GM12878 (cell line): Measurements from ENCODE around the gene WDR43. TPM values are rescaled to one million over a fixed set of nuclear protein-coding genes. Genes with fewer than 3 reads are reported as not detected.

Source experiments
- ATAC-seq: fragments of 200-7000 bp; cut with Tn5 transposase; 3 replicates; pipeline ENCODE4 v1.9.1; 2020; ENCODE audit warnings: mild to moderate bottlenecking, moderate library complexity
- BruUV-seq: library from RNA; stranded (reverse); fragments of 400-500 nt; replicated peaks from 2 replicates; lab custom pipeline; 2021; lab: Mats Ljungman, UMichigan
- CTCF ChIA-PET: fragments of 300-600 bp; sonication (Branson Sonifier 250); formaldehyde crosslinking; extraction: SDS; loops from one replicate; lab custom pipeline; 2021; ENCODE audit warnings: inconsistent platforms; lab: Yijun Ruan, JAX
- POLR2A ChIA-PET: fragments of 350-600 bp; formaldehyde crosslinking; extraction: SDS; loops from one replicate; lab custom pipeline; 2021; ENCODE audit warnings: inconsistent platforms; lab: Charles Lee
- RAD21 ChIA-PET: fragments of 300-600 bp; sonication (Branson Sonifier 250); formaldehyde crosslinking; loops from one replicate; lab custom pipeline; 2023; ENCODE audit warnings: antibody characterized with exemption; ENCODE audit not compliant: unreplicated experiment; lab: Charles Lee
- SMC1A ChIA-PET: fragments of 300-600 bp; sonication (Branson Sonifier 250); formaldehyde crosslinking; loops from one replicate; lab custom pipeline; 2023; ENCODE audit not compliant: unreplicated experiment, uncharacterized antibody; lab: Charles Lee
- DNase-seq: peaks from one replicate; pipeline ENCODE4 v3.0.0-alpha.2; 2011; ENCODE audit warnings: low read depth, low spot score
- FAIRE-seq: peaks from 3 replicates; lab custom pipeline; 2011; peaks lifted over from hg19 to GRCh38; lab: Jason Lieb, UNC
- H2AFZ ChIP-seq: 2 replicates; pipeline ENCODE4 v1.6.0; 2011; ENCODE audit warnings: low read depth, low read length, control low read depth; ENCODE audit not compliant: control insufficient read depth
- H3K27ac ChIP-seq: 2 replicates; pipeline ENCODE4 v1.5.1; 2011; ENCODE audit warnings: control low read depth; ENCODE audit not compliant: control insufficient read depth, insufficient read depth
- H3K27me3 ChIP-seq, 2 experiments: replicated peaks in 1 of 2; 2 replicates each; pipeline versions ENCODE4 v1.6.0 to v1.6.1; 2011; ENCODE audit warnings: low read length in 1 of 2; ENCODE audit not compliant: control insufficient read depth in 2 of 2, insufficient read depth in 2 of 2
- H3K36me3 ChIP-seq, 2 experiments: 2 replicates each; pipeline ENCODE4 v1.5.1; 2011; ENCODE audit warnings: low read length in 1 of 2; ENCODE audit not compliant: control insufficient read depth in 2 of 2, insufficient read depth in 2 of 2
- H3K4me1 ChIP-seq: 2 replicates; pipeline ENCODE4 v1.6.1; 2011; ENCODE audit warnings: mild to moderate bottlenecking, low read length, moderate library complexity, mixed read lengths; ENCODE audit not compliant: control insufficient read depth, insufficient read depth
- H3K4me2 ChIP-seq: 2 replicates; pipeline ENCODE4 v1.6.0; 2011; ENCODE audit warnings: control low read depth; ENCODE audit not compliant: control insufficient read depth, insufficient read depth
- H3K4me3 ChIP-seq: fragments of 200-600 bp; sonication (generic); 2 replicates; pipeline ENCODE4 v1.5.1; 2016
- H3K79me2 ChIP-seq: 2 replicates; pipeline ENCODE4 v1.6.0; 2011; ENCODE audit warnings: low read length; ENCODE audit not compliant: control insufficient read depth, insufficient read depth
- H3K9ac ChIP-seq: 2 replicates; pipeline ENCODE4 v1.8.0; 2011; ENCODE audit warnings: low read length, control low read depth, mixed read lengths; ENCODE audit not compliant: control insufficient read depth, insufficient read depth
- H3K9me3 ChIP-seq: replicated peaks from 3 replicates; pipeline ENCODE4 v1.5.1; 2011; ENCODE audit warnings: mild to moderate bottlenecking, low read length; ENCODE audit not compliant: control insufficient read depth, insufficient read depth
- H4K20me1 ChIP-seq: 2 replicates; pipeline ENCODE4 v1.6.0; 2011; ENCODE audit not compliant: control insufficient read depth, insufficient read depth
- ATF2 ChIP-seq: IDR thresholded peaks from 2 replicates; pipeline ENCODE4 v1.6.1; 2012; ENCODE audit warnings: low read length, inconsistent platforms
- BCL11A ChIP-seq: IDR thresholded peaks from 2 replicates; pipeline ENCODE4 v1.6.1; 2011; ENCODE audit warnings: low read depth, low read length
- CHD4 ChIP-seq: fragments of 200-600 bp; sonication (generic); IDR thresholded peaks from 2 replicates; pipeline ENCODE4 v1.6.1; 2016; ENCODE audit warnings: mild to moderate bottlenecking
- E2F8 ChIP-seq: fragments of 450-650 bp; IDR thresholded peaks from 2 replicates; pipeline ENCODE4 v1.6.1; 2018; ENCODE audit warnings: mild to moderate bottlenecking, low read depth, moderate library complexity; ENCODE audit not compliant: partially characterized antibody
- E4F1 ChIP-seq: fragments of 450-650 bp; IDR thresholded peaks from 2 replicates; pipeline ENCODE4 v1.6.1; 2018; ENCODE audit warnings: borderline replicate concordance, mild to moderate bottlenecking; ENCODE audit not compliant: partially characterized antibody
- EGR1 ChIP-seq, 2 experiments: IDR thresholded peaks; 1 replicate in 1 of 2; 2 replicates in 1 of 2; pipeline ENCODE4 v1.6.1; 2011 to 2012; ENCODE audit warnings: low read depth in 2 of 2, low read length in 2 of 2, borderline replicate concordance in 1 of 2, mild to moderate bottlenecking in 1 of 2, moderate library complexity in 1 of 2
- EZH2 ChIP-seq: IDR thresholded peaks from 2 replicates; pipeline ENCODE4 v1.6.1; 2012; ENCODE audit warnings: low read depth, mild to moderate bottlenecking, control low read depth, inconsistent platforms, low read length, borderline replicate concordance; ENCODE audit not compliant: control insufficient read depth
- KDM1A ChIP-seq: fragments of 200-600 bp; sonication (generic); IDR thresholded peaks from 2 replicates; pipeline ENCODE4 v1.6.1; 2016; ENCODE audit warnings: borderline replicate concordance
- KLF5 ChIP-seq: fragments of 450-650 bp; IDR thresholded peaks from 2 replicates; pipeline ENCODE4 v1.6.1; 2014; ENCODE audit warnings: mild to moderate bottlenecking; ENCODE audit not compliant: partially characterized antibody
- NFYA ChIP-seq: IDR thresholded peaks from 2 replicates; pipeline ENCODE4 v1.6.1; 2011; ENCODE audit warnings: low read depth, mild to moderate bottlenecking, low read length, improper control_type of control experiment, borderline replicate concordance
- PRDM15 ChIP-seq: fragments of 450-650 bp; formaldehyde crosslinking; IDR thresholded peaks from 2 replicates; pipeline ENCODE4 v1.4.0; 2020; ENCODE audit warnings: mild to moderate bottlenecking, moderate library complexity
- SMARCA5 ChIP-seq: fragments of 450-650 bp; IDR thresholded peaks from 2 replicates; pipeline ENCODE4 v1.6.1; 2017; ENCODE audit warnings: mild to moderate bottlenecking
- ZZZ3 ChIP-seq: IDR thresholded peaks from 2 replicates; pipeline ENCODE4 v1.6.1; 2011; ENCODE audit warnings: low read depth; ENCODE audit not compliant: control insufficient read depth, insufficient read length
- WGBS: methylation state at CpG from one replicate; pipeline ENCODE4 v1.1.6; 2016; ENCODE audit warnings: low lambda C conversion rate; ENCODE audit not compliant: insufficient replicate concordance, insufficient coverage; ENCODE audit errors: missing lambda C conversion rate; 5-methylcytosine and 5-hydroxymethylcytosine counted together
- in situ Hi-C: fragments of 300-500 bp; cut with MboI; formaldehyde crosslinking; loops from 9 replicates; pipeline ENCODE4 v1.14.3; 2018; ENCODE audit warnings: mixed read lengths
- intact Hi-C: fragments of 100-400 bp; cut with micrococcal nuclease; formaldehyde crosslinking; loops from one replicate; pipeline ENCODE4 v1.14.2; 2022; ENCODE audit not compliant: unreplicated experiment
- polyA plus RNA-seq, 11 experiments: library from polyadenylated mRNA; depleted of rRNA in 4 of 11; unstranded in 6 of 11; stranded (reverse) in 5 of 11; fragments of >200 nt; fragmentation: Nextera tagmentation in 4 of 11; fragmentation: Illumina TruSeq in 1 of 11; extraction: Ambion mirVana in 4 of 11; extraction: Trizol in 1 of 11; gene quantifications; 1 replicate in 1 of 11; 2 replicates in 10 of 11; pipeline versions ENCODE4 v1.2.1 to v1.2.3, GENCODE V29; 2011 to 2016; ENCODE audit warnings: inconsistent platforms in 2 of 11, missing spikeins in 2 of 11, low read depth in 1 of 11
- total RNA-seq, 4 experiments: library from RNA; depleted of rRNA in 3 of 4; stranded (reverse); fragments of >200 nt in 3 of 4; fragmentation: Illumina TruSeq in 1 of 4; extraction: Trizol in 1 of 4; gene quantifications; 2 replicates each; pipeline versions ENCODE4 v1.2.1 to v1.2.3, GENCODE V29; 2013 to 2021

Gene WDR43
- total and polyA plus RNA-seq, 10 of the 15 experiments (the other 5 are each of a cell fraction or from before 2014, with no cell fraction given): 39.3 to 153 (median 81.9) TPM

GRCh38 chr2:28974252-28974651 is 79.8 kb downstream of the WDR43 start:
- Histone ChIP-seq H3K4me2 (no peak overlapping the region), H3K9ac (no peak overlapping the region), H3K36me3 (no peaks in the 10 kb centered on the region), H3K79me2 (no peaks in the 10 kb centered on the region), H3K4me3 (no peak overlapping the region), H4K20me1 (no peaks in the 10 kb centered on the region), H3K4me1 (no peaks in the 10 kb centered on the region), H3K27me3 (no peaks in the 10 kb centered on the region; a peak in 1 of 4 replicates), H2AFZ (no peak overlapping the region), H3K27ac (no peak overlapping the region), H3K9me3 (no peaks in the 10 kb centered on the region)
- ChIA-PET POLR2A (no interaction called here), SMC1A (no interaction called here), CTCF (interaction anchor here (1.4 kb wide), 1 partner anchor 15 kb away, joined by 4 read pairs; no protein-coding TSS in a partner anchor), RAD21 (no interaction called here)
- TF ChIP-seq ATF2 (no peak), EGR1 (IDR thresholded peaks at IDR 0.05; ENCODE audit: borderline replicate concordance in 1 of 2, low read depth in 2 of 2, low read length in 2 of 2) (no peak), CHD4 (no peak), BCL11A (no peak), KDM1A (no peak), KLF5 (no peak), E2F8 (no peak), SMARCA5 (no peak), ZZZ3 (no peak), NFYA (no peak), E4F1 (no peak), PRDM15 (CRISPR knock-in tag) (no peak), EZH2 (no peak)
- ATAC-seq (no peak), FAIRE-seq (no peak), DNase-seq (no peak)
- WGBS: 36% methylated on average over 4 of the region's 4 CpGs
- no TSS peak for BruUV-seq
- in situ Hi-C loops: no loop called here
- intact Hi-C loops: no loop called here
